ENCODE data around the gene CBX2.

The CBX2 gene

DNA sequence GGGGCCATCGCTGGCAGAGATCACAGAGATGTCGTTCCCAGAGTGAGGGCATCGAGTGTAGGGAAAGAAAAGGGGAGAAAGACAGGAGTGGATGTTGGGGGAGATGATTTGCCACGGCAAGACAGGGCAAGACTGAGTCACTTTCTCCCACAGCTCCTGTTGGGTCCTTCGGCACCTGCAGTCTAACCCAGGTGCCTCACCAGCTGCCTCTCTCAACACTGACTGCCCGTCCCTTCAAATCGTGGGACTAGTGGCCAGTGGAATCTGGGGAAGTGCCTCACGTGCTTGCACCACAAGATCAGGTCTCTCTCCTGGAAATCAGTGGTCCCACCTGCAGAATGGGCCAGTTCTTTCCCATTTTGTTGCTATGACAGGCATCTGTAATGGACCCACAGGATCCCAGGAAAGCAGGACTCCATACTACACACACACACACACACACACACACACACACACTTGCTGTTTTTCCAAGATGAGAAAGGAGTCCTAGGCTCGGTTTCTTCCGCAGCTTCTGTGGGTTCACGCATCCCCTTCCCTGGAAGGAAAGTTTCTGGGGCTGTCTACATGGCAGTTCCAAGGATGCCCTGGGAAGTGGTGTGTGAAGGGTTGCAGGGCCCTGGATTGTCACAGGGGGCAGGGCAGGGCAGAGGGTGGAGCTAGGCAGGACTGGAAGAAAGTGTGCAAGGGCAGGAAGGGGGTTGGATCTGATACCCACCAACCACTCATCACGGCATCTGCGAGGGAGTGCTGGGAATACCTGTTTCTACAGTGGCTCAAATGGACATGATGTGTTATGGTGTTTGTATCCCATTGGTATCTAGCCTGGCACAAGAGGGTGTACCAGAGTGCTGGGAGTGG lies 29.1 kb downstream of the CBX2 start:
- TF ChIP-seq EZH2 (IDR thresholded peaks at IDR 0.05; ENCODE audit: borderline replicate concordance, low read length) = no peak
- TF ChIP-seq, protein P1, sequence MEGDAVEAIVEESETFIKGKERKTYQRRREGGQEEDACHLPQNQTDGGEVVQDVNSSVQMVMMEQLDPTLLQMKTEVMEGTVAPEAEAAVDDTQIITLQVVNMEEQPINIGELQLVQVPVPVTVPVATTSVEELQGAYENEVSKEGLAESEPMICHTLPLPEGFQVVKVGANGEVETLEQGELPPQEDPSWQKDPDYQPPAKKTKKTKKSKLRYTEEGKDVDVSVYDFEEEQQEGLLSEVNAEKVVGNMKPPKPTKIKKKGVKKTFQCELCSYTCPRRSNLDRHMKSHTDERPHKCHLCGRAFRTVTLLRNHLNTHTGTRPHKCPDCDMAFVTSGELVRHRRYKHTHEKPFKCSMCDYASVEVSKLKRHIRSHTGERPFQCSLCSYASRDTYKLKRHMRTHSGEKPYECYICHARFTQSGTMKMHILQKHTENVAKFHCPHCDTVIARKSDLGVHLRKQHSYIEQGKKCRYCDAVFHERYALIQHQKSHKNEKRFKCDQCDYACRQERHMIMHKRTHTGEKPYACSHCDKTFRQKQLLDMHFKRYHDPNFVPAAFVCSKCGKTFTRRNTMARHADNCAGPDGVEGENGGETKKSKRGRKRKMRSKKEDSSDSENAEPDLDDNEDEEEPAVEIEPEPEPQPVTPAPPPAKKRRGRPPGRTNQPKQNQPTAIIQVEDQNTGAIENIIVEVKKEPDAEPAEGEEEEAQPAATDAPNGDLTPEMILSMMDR (IDR thresholded peaks at IDR 0.05; ENCODE audit: low read length) = no peak
- no peaks in the 10 kb centered on the region for H3F3A ChIP-seq (ENCODE audit: insufficient read depth, low read length)
- no peak overlapping the region for H3K27ac ChIP-seq (ENCODE audit: low read depth, low read length, poor library complexity, severe bottlenecking)
- H3K79me2 ChIP-seq (ENCODE audit: insufficient read depth, low read length) = no peaks in the 10 kb centered on the region
- no peaks in the 10 kb centered on the region for H3K9me3 ChIP-seq (ENCODE audit: low read length)
- H3K36me3 ChIP-seq (ENCODE audit: insufficient read depth, low read length) = no peaks in the 10 kb centered on the region
- H3K9me2 ChIP-seq (ENCODE audit: low read depth, low read length) = no peaks in the 10 kb centered on the region
- H3K9ac ChIP-seq (ENCODE audit: low read length) = no peak overlapping the region
- no peaks in the 10 kb centered on the region for H4K20me1 ChIP-seq (ENCODE audit: insufficient read depth, low read length)
- H3K4me1 ChIP-seq (ENCODE audit: insufficient read depth, low read length, severe bottlenecking) = peaks cover 36% of the 10 kb centered on the region
- H3K4me2 ChIP-seq (ENCODE audit: low read length) = no peak overlapping the region
- H2AFZ ChIP-seq (ENCODE audit: low read length) = no peak overlapping the region
- no peaks in the 10 kb centered on the region for H3K27me3 ChIP-seq (ENCODE audit: insufficient read depth, low read length)
- H3K4me3 ChIP-seq (ENCODE audit: low read depth, low read length, poor library complexity, severe bottlenecking) = no peak overlapping the region

DNA sequence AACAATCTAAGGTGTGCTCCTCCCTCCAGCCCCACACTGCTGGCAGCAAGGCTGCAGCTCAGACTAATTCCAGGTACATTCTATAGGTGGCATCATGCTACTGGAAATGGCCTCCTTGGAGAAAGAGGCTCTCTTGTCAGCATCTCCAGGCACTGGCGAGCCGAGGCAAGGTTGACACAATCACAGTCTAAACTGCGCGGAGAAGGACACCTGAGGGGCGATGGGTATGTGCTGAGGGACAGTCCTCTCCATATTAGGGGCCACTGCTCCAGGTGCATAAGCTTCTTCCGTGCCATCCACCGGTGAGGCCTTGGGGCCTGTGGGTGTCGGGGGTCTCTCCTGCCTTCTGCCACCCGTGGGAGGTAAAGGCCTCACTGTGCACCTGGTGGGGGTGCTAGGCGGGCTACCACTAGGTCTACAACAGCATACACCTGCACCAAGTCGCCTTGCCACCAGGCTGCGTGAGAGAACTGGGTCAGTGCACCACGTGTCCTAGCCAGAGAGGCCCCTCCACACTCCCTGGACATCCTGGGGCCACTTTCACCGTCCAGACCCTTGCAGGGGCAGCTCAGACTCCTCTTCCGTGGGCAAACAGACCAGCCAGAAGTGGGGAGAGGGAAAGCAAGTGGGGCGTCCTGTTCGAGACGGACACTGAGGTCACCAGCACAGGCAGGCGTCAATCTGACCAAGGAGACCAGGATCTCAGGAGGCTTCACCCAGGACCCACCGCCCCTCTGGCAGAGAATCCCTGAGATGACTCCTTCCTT lies 31.0 kb downstream of the CBX2 start:
- Histone ChIP-seq H3K79me2 (ENCODE audit: insufficient read depth, low read length) (no peaks in the 10 kb centered on the region), H3K4me1 (ENCODE audit: insufficient read depth, low read length, severe bottlenecking) (peaks cover 44% of the 10 kb centered on the region), H3K4me2 (ENCODE audit: low read length) (peak overlapping the region; percentile 0; the same call in 1 of the 2 replicates), H3K4me3 (ENCODE audit: low read depth, low read length, poor library complexity, severe bottlenecking) (no peak overlapping the region), H3K27me3 (ENCODE audit: insufficient read depth, low read length) (no peaks in the 10 kb centered on the region), H4K20me1 (ENCODE audit: insufficient read depth, low read length) (no peaks in the 10 kb centered on the region), H3K9me2 (ENCODE audit: low read depth, low read length) (no peaks in the 10 kb centered on the region), H3K9me3 (ENCODE audit: low read length) (no peaks in the 10 kb centered on the region), H3K27ac (ENCODE audit: low read depth, low read length, poor library complexity, severe bottlenecking) (no peak overlapping the region), H3K9ac (ENCODE audit: low read length) (no peak overlapping the region; the same call in 1 of the 2 replicates), H3K36me3 (ENCODE audit: insufficient read depth, low read length) (no peaks in the 10 kb centered on the region), H2AFZ (ENCODE audit: low read length) (no peak overlapping the region), H3F3A (ENCODE audit: insufficient read depth, low read length) (no peaks in the 10 kb centered on the region)
- TF ChIP-seq, protein P1 (IDR thresholded peaks at IDR 0.05; ENCODE audit: low read length) = peak; percentile 56
- TF ChIP-seq EZH2 (IDR thresholded peaks at IDR 0.05; ENCODE audit: borderline replicate concordance, low read length) = no peak

DNA sequence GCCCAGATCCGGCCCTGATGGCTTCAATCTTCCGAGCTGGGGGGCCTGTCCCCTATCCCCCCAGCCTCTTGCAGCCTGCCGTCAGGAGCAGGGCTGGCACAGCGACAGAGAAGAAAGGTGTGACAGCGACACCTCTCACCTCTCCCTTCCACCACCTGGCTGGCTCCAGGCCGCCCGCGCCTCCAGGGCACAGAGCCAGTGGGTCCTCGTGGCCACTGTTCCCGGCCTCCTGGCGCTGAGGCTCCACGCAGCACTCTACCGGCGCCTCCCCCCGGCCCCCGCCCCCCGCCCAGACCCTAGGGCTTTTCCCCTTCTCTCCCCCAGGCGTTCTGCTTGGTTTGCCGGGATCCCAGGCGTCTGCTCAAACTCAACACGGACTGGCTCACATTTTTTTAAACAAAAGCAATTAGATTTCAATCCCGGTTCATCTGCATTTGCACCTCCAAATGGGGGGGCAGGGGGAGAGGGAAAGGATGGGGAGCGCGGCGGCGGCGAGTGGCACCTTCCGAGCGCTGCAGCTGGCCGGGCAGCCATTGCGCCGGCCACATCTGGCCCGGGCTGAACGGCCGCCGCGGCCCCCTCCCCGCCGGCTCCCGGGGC lies 31.7 kb downstream of the CBX2 start:
- no peak overlapping the region for H3K27ac ChIP-seq (ENCODE audit: low read depth, low read length, poor library complexity, severe bottlenecking)
- peaks cover 43% of the 10 kb centered on the region for H3K4me1 ChIP-seq (ENCODE audit: insufficient read depth, low read length, severe bottlenecking)
- peak overlapping the region; percentile 44; the same call in 1 of the 2 replicates for H3K9ac ChIP-seq (ENCODE audit: low read length)
- peak overlapping the region; percentile 59 for H3K4me2 ChIP-seq (ENCODE audit: low read length)
- H3K9me2 ChIP-seq (ENCODE audit: low read depth, low read length) = no peaks in the 10 kb centered on the region
- H3K27me3 ChIP-seq (ENCODE audit: insufficient read depth, low read length) = no peaks in the 10 kb centered on the region
- H3K79me2 ChIP-seq (ENCODE audit: insufficient read depth, low read length) = no peaks in the 10 kb centered on the region
- no peaks in the 10 kb centered on the region for H3K9me3 ChIP-seq (ENCODE audit: low read length)
- H4K20me1 ChIP-seq (ENCODE audit: insufficient read depth, low read length) = no peaks in the 10 kb centered on the region
- TF ChIP-seq, protein P1 (IDR thresholded peaks at IDR 0.05; ENCODE audit: low read length) = no peak
- TF ChIP-seq EZH2 (IDR thresholded peaks at IDR 0.05; ENCODE audit: borderline replicate concordance, low read length) = no peak
- H3F3A ChIP-seq (ENCODE audit: insufficient read depth, low read length) = no peaks in the 10 kb centered on the region
- H3K4me3 ChIP-seq (ENCODE audit: low read depth, low read length, poor library complexity, severe bottlenecking) = peak overlapping the region; percentile 40
- H2AFZ ChIP-seq (ENCODE audit: low read length) = no peak overlapping the region
- no peaks in the 10 kb centered on the region for H3K36me3 ChIP-seq (ENCODE audit: insufficient read depth, low read length)
